B cell (primary cell): Measurements from ENCODE around the gene GRM3.

ENCODE experiments used
- EZH2 ChIP-seq: IDR thresholded peaks from 2 replicates; pipeline ENCODE4 v1.6.1; 2012; ENCODE audit warnings: borderline replicate concordance, low read depth, mild to moderate bottlenecking, moderate library complexity, low read length; ENCODE audit not compliant: insufficient read depth, poor library complexity, severe bottlenecking
- TF ChIP-seq, protein P1 (sequence below): fragments of 200-600 bp; IDR thresholded peaks from one replicate; pipeline ENCODE4 v1.8.0; 2022; ENCODE audit warnings: antibody characterized with exemption, mild to moderate bottlenecking

DNA sequence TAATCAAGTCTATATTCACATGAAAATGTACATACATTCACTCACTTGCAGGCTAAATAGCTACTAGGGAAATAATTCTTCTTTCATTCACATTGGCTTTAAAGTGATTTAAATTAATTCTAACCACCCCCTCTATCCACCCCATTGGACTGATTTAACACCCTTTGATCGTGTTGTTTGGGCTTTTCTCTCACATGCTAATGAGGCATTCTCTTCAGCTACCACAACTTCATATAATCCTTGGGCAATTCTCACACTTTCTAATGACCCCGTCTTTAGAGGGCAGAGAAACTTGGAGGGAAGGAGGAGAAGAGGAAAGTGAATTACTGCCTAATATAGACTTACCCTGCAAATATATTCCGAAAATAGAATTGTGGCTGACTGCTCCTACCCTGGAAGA is 24.6 kb downstream of the GRM3 start:
- TF ChIP-seq, protein P1, sequence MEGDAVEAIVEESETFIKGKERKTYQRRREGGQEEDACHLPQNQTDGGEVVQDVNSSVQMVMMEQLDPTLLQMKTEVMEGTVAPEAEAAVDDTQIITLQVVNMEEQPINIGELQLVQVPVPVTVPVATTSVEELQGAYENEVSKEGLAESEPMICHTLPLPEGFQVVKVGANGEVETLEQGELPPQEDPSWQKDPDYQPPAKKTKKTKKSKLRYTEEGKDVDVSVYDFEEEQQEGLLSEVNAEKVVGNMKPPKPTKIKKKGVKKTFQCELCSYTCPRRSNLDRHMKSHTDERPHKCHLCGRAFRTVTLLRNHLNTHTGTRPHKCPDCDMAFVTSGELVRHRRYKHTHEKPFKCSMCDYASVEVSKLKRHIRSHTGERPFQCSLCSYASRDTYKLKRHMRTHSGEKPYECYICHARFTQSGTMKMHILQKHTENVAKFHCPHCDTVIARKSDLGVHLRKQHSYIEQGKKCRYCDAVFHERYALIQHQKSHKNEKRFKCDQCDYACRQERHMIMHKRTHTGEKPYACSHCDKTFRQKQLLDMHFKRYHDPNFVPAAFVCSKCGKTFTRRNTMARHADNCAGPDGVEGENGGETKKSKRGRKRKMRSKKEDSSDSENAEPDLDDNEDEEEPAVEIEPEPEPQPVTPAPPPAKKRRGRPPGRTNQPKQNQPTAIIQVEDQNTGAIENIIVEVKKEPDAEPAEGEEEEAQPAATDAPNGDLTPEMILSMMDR: no peak
- TF ChIP-seq EZH2: no peak
